ENCODE results near the gene BCAT1.

Gene BCAT1

DNA sequence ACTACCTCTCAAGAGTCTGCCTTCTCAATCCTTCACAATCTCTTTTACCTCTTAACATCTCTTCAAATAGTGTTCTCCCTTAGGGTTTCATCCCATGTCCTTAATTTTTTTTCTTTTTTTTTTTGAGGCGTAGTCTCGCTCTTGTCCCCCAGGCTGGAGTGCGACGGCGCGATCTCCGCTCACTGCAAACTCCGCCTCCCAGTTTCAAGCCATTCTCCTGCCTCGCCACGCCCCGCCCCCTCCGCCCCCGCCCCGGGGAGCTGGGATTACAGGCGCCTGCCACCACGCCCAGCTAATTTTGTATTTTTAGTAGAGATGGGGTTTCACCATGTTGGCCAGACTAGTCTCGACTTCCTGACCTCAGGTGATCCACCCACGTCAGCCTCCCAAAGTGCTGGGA lies 7.0 kb upstream of the BCAT1 start:
- TF ChIP-seq CTCF (IDR thresholded peaks at IDR 0.05; ENCODE audit: insufficient read depth, missing control alignments): no peak
- DNase-seq (ENCODE audit: insufficient read length, low spot score) (no peak), FAIRE-seq (no peak)

DNA sequence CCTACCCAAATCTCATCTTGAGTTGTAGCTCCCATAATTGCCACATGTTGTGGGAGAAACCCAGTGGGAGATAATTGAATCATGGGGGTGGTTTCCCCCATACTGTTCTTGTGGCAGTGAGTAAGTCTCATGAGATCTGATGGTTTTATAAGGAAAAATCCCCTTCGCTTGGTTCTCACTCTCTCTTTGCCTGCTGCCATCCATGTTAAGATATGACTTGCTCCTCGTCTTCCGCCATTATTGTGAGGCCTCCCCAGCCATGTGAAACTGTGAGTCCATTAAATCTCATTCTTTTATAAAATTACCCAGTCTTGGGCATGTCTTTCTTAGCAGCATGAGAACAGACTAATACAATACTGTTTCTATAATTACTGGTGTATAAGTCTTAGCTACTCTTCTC lies 6.5 kb upstream of the BCAT1 start:
- FAIRE-seq: no peak
- no peak for TF ChIP-seq CTCF (IDR thresholded peaks at IDR 0.05; ENCODE audit: insufficient read depth, missing control alignments)

DNA sequence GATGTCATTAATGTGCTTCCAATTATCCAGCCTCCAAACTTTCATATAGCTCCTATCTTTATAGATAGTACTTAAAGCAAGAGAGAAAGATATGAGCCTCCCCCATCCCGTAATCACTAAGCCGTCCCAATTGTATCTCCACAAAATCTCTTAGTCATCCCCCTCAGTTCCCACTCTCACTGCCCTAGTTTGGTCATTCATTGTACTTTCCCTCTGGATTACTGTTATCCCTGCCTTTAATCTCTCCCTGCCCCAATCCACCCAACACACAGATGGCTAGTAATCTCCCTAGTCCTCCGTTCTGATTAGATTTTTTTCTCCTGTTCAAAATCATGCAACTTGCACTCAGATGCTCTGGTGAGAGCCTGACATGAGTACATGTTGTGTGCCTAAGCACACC lies 5.4 kb upstream of the BCAT1 start:
- peak; percentile 54 for DNase-seq (ENCODE audit: insufficient read length, low spot score)
- peak; percentile 94 for FAIRE-seq
- TF ChIP-seq CTCF (IDR thresholded peaks at IDR 0.05; ENCODE audit: insufficient read depth, missing control alignments): no peak

More for the DNA sequence above, 6.5 kb upstream of the BCAT1 start:
- no peak for DNase-seq (ENCODE audit: insufficient read length, low spot score)

GRCh38 chr12:24952389-24952788 lies 3.5 kb upstream of the BCAT1 start:
- no peak for DNase-seq (ENCODE audit: insufficient read length, low spot score)
- no peak for FAIRE-seq
- TF ChIP-seq CTCF (IDR thresholded peaks at IDR 0.05; ENCODE audit: insufficient read depth, missing control alignments): no peak

DNA sequence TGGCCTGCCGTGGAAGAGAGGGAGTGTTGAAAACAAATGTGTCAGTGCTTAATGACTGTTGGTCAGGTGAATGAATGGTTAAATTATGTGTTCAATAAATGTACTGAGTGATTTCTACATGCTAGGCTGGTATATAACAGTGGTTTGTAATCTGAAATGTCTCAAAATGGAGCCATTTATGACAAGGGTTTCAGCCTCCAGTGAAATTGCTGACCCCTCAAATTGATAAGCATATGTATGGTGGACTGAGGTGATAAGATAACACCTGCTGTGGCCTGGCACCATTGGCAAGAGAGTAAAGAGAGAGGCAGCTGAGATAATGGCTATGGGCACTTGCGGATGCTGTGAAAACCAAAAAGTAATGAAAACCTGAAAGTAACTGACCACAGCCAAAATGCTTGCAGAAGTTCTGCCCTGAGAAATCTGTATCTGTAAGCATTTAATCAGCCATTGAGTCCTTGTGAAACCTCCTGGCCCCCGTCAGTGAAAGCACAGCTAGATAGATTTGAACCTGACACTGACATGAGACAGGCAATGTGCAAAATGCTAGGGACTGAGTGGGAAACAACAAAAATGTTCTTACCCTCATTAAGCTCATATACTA lies 1.4 kb upstream of the BCAT1 start:
- no peak for DNase-seq (ENCODE audit: insufficient read length, low spot score)
- no peak for TF ChIP-seq CTCF (IDR thresholded peaks at IDR 0.05; ENCODE audit: insufficient read depth, missing control alignments)
- FAIRE-seq: no peak

- FAIRE-seq: no peak
- no peak for DNase-seq (ENCODE audit: insufficient read length, low spot score)
- no peak for TF ChIP-seq CTCF (IDR thresholded peaks at IDR 0.05; ENCODE audit: insufficient read depth, missing control alignments)
These were observed 513 bp downstream of the BCAT1 start for GRCh38 chr12:24948420-24948756.

GRCh38 chr12:24947541-24948419 lies 1.1 kb downstream of the BCAT1 start:
- TF ChIP-seq CTCF (IDR thresholded peaks at IDR 0.05; ENCODE audit: insufficient read depth, missing control alignments): no peak
- FAIRE-seq (no peak), DNase-seq (ENCODE audit: insufficient read length, low spot score) (no peak)

All from D721Med (cell line).